GM12872 (cell line): ENCODE measurements around the gene ST7L.

Experiments
- TF ChIP-seq, protein P1 (sequence below): IDR thresholded peaks from 3 replicates; pipeline ENCODE4 v1.5.1; 2011; ENCODE audit warnings: low read depth, mild to moderate bottlenecking, low read length, moderate library complexity; ENCODE audit not compliant: insufficient read depth

ST7L gene

DNA sequence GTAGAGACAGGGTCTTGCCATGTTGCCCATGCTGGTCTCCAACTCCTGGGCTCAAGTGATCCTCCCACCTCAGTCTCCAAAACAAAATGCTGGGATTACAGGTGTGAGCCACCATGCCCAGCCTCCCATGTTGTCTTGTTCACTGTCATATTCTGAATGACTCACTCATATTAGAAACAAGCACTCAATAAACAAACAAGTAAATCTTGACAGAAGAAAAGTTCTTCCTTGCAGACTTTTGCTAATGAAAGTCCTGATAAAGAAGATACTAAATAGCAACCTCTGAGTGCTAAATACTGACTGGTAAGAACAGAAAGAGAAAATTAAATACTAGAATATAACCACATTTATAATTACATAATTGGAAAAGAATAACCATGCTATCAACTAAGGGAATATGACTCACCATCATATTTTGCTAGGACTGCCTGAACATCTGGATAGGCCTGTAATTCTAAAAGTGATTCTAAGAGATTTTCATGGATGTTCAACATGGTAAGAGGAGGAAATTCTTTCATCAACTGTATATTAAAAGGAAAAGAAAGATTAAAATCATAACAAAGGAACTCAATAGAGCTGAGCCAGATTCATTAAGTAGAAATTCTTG is 37.3 kb downstream of the ST7L start:
- TF ChIP-seq, protein P1, sequence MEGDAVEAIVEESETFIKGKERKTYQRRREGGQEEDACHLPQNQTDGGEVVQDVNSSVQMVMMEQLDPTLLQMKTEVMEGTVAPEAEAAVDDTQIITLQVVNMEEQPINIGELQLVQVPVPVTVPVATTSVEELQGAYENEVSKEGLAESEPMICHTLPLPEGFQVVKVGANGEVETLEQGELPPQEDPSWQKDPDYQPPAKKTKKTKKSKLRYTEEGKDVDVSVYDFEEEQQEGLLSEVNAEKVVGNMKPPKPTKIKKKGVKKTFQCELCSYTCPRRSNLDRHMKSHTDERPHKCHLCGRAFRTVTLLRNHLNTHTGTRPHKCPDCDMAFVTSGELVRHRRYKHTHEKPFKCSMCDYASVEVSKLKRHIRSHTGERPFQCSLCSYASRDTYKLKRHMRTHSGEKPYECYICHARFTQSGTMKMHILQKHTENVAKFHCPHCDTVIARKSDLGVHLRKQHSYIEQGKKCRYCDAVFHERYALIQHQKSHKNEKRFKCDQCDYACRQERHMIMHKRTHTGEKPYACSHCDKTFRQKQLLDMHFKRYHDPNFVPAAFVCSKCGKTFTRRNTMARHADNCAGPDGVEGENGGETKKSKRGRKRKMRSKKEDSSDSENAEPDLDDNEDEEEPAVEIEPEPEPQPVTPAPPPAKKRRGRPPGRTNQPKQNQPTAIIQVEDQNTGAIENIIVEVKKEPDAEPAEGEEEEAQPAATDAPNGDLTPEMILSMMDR: no peak

DNA sequence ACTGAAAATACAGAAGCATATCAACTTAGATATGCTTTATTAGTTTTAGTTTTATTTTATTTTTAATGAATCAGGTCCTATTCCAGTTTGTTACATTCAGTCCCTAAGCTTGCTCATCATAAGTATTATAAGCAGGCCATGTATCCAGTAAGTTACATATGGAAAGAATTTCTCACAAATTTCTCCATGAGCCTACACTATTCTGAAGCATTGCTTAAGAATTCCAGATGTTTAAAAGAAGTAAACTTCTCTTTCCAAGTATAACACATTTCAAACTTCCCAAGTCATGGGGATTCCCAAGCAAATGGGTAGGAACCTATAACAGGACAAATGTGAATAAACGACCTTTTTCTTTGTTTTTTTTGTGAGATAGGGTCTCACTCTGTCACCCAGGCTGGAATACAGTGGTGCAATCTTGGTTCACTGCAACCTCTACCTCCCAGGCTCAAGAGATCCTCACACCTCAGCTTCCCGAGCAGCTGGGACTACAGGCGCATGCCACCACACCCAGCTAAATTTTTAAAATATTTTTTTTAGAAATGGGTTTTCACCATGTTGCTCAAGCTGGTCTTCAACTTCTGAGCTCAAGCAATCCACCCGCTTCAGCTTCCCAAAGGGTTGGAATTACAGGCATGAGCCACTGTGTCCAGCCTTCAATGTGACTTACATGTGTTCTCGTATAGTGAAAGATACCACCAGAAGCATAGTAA is 39.0 kb downstream of the ST7L start:
- TF ChIP-seq, protein P1: no peak

DNA sequence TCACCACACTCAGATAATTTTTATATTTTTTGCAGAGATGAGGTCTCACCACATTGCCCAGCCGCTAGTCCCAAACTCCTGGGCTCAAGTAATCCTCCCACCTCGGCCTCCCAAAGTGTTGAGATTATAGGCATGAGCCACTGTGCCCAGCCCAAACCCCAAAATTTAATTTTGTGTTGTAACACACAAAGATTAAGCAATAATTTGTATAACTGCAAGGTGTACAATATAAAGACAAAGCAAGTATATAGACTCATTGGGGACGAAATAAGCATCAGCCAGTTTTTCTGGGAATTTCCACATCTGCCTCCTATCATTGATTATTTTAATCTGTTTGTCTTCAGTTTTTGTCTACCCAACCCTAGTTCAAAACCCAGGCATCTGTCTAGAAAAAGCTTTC is 42.7 kb downstream of the ST7L start:
- TF ChIP-seq, protein P1: no peak

DNA sequence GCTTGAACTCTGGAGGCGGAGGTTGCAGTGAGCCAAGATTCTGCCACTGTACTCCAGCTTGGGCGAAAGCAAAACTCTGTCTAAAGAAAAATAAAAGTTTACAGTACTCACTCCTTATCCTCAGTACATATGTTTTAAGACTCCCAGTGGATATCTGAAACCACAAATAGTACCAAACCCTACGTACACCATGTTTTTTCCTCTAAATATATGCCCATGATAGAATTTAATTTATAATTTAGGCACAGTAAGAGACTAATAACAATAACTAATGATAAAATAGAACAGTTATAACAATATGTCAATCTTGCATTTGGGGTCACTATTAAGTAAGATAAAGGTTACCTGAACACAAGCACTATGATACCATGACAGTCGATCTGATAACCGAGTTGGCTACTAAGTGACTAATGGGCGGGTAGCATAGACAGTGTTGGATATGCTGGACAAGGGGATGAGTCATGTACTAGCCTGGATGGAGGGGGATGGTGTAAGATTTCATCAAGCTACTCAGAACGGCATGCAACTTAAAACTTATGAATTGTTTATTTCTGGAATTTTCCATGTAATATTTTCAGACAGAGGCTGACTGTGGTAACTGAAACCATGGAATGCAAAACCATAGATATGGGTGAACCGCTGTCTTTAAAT is 43.7 kb downstream of the ST7L start:
- TF ChIP-seq, protein P1: no peak

DNA sequence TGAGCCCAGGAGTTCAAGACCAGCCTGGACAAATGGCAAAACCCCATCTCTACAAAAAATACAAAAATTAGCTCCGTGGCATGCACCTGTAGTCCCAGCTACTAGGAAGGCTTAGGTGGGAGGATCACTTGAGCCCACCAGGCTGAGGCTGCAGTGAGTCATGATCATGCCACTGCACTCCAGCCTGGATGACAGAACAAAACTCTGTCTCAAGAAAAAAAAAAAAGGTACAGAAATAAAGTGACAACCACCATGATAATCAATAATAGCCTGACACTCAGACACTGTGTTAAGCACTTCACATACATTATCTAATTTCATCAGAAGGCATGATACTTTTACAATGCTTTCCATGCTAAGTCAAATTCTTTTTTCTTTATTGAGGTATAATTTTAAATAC is 53.1 kb downstream of the ST7L start:
- TF ChIP-seq, protein P1: no peak

DNA sequence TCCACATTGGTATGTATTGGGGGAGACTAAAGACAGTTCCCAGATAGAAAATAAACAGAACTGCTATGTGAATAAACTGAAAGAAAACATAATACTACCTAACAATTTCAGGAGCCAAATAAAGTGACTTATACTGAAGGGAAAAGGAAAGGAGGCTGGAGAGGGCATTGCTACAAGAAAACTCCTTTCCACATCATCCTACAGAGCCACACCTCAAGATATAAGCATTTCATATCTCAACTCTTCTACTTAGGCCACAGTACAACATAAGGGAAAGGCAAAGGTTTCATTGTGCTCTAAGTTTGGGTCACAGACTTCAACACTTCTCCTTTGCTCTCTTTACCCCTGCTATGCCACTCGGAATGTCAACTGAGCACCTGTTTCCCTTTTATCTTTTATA is 54.9 kb downstream of the ST7L start:
- TF ChIP-seq, protein P1: no peak

DNA sequence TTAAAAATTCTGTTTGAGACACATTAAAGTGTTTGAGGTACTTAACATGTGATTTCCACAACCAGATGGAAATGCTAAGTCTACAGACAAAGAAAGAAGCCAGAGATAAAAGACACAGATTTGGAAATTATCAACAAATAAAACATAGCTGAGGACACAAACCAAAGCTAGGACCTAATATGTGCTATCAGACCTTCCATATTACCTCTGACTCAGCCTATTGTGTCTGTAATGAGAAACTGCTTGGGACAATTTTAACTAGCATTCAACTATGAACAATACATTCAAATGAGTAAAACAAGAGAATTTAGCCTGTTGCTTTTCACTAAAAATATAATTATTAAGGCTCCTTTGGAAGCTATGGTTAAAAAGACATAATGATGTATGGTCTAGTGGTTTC is 55.6 kb downstream of the ST7L start:
- TF ChIP-seq, protein P1: no peak
